NCI-H2196 treated with DMSO at 0.1 percent for 48 hours (cell line): Measurements from ENCODE around the gene RGS9.
"Not testable (repeated sequence)": the region's sequence is repeated elsewhere in the genome, so short reads cannot be mapped to it uniquely, and the experiment has no call there.

Experiments
- DNase-seq: peaks from one replicate; lab custom pipeline; 2025; ENCODE audit not compliant: unreplicated experiment; lab: John Stamatoyannopoulos, UW

RGS9 gene

DNA sequence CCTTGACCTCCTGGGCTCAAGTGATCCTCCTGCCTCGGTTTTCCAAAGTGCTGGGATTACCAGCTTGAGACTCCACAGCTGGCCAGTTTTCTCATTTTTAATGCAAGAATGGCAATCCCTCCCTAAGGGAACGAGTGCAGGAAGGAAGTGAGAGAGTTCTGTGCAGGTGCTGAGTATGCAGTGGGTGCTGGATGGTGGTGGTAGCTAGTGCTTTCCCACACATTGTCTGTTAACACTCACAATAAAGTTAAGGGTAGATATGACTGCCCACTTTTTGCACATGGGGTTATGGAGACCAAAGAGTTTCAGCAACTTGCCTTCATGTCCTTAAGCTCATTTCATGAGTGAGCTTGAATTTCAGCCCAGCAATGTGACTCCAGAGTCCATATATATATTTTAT, 18.5 kb downstream of the RGS9 start:
- DNase-seq: no peak

DNA sequence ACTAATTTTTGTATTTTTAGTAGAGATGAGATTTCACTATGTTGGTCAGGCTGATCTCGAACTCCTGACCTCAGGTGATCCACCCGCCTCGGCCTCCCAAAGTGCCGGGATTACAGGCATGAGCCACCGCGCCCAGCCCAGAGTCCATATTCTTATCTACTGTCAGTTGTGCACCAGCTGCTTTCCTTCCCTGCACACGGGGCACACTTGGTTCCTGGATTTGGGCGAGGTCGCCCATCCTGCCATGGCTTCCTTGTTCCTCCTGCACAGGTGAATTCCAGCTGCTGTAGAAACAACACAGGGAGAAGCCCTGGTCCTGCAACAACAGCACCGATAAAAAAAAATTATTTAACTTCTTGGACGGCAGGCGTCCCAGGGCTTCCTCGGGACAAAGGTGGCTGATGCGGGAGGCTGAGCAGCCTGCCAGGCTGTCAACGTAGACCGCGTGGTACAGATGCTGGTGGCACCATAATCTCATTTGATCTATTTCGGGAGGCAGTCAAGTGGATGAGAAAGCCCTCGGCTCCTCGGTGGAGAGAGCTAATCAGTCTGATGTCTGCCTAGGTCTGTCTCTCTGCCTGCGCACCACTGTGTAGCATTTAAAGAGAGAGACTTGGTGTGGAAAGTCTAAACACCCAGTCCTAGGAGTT, 19.1 kb downstream of the RGS9 start:
- DNase-seq: no peak

DNA sequence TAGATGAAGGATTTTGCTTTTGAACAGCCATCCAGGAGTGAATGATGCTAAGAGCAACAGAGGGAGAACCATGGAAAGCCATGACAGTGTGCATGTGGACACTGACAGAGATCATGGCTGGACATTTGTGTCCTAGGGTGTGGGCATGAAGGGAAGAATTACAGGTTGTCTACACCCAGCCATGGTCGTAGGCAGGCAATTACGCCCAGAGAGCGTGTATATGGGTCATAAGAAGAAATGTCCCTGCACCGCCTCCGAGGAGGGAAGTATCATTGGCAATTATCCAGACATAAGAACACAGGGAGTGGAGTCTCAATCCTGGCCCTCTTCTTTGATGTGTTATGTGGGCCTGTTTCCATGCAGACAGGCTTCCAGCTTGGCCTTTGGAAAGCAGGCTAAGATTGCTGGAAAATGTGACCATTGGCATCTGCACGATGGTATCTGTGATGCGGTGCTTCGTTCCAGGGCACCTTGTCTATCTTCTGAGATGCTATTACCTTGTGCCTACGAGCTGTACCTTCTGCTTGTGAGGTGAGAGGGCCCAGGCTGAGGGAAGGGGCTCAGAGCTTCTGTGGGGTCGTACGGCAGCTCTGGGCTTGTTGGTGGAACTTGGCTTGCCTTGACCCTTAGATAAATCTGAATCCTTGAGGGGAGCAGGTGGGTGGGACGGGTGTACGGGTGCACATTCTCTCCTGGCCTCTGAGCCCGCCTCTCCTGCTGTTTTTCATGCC, 19.8 kb downstream of the RGS9 start:
- DNase-seq: no peak

DNA sequence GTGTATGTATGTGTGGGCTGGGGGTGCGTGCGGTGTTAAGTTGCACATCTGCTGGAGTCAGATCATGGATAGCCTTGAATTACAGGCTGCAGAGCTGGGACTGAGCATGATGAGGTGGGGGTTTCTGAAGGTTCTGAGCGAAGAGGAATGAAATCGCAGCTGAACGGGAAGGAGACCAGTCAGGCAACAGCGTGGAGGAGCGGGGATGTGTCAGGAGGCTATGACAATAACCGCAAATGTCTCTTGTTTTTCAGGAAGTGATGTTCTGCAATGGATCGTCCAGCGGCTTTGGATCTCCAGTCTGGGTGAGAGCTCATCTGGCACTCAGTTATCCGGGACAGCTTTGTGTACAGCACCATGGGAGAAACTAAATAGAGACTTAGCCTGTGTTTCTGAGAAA, 20.9 kb downstream of the RGS9 start:
- DNase-seq: no peak

DNA sequence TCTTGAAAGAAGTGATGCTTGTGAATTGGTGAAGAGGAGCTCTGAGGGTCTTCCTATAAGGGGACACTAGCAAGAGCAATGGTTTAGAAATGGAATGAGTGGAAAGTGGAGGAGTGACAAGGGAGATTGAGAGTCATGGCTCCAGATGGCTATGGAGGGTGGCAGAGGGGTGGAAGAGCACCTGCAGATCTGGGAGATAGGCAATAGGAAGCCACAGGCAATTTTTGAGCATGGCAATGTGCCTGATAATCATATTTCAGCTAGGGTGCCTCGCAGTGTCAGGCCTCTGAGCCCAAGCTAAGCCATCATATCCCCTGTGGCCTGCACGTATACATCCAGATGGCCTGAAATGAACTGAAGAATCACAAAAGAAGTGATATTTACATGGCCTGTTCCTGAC, 21.5 kb downstream of the RGS9 start:
- no peak for DNase-seq

DNA sequence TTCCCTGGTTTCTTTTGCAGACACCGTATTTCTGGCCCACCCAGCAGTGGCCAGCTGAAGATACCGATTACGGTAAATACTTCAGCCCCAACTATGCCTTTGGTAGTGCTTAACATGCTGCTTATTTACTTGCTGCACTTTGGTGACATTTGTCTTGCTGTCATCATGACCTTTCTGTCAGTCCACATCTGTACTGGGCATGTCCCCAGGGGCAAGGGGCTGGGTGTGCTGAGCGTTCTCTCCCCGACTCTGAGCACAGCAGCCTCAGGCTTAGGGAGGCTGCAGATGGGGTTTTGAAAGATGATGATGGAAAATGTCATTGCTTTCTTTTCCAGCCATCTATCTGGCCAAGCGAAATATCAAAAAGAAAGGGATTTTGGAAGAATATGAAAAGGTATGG, 23.3 kb downstream of the RGS9 start:
- DNase-seq: no peak

DNA sequence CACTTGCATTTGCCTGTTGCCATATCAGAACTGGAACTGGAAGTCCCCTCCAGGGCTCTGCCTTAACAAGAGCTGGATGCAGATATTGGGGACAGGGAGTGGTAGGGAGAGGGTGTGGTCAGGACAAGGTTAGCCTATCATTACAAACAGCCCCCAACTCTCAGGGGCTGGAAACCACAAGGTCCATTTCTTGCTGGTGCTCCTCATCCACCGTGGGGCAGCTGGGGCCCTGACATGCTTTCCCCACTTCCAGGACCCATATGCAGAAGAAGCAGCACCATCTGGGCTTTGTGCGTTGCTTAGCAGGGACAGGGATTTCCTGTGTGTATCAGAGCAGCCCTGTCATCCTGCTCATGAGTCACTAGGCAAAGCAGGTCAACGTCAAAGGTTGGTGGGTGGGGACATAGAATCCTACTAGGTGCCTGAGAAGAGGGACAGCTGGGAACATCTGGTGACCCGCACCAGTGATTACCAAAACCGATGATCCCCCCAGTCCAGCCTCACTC, 26.9 kb downstream of the RGS9 start:
- DNase-seq: no peak

DNA sequence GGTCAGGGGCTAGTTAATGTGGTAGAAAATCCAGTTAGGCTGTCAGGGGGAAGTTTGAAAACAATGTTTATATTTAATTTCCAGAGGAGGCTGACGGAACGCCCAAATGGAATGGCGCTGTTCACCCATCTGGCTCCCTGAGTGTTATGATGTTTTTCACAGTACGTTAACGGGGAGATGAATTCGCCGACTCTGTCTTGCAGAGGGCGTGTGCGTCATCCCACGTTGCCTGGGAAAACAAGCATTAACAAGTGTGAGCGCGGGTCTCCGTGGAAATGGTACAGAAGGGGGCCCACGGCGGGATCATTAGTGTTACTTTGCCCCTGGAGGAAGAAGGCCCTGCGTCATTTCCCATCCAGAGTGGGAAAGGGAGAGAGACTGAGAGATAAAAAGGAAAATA, 29.6 kb downstream of the RGS9 start:
- no peak for DNase-seq

DNA sequence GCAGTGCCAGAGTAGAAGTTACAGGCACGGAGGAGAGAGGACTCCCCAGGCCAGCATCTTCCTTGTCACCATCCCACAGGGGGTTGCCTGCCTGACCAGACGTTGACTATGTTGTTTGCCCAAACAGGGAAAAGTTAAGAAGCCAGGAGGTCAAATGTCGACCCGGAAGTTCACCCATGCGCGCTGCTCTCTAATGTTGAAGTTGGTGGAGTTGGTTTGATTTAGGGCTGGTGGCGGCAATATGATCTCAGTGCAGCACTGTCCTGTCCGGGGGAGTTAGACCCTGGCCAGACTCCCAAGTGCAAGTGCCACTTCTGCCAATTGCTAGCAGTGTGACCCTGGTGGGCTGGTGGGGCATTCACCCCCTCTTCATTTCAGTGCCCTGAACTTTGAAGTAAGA, 30.4 kb downstream of the RGS9 start:
- no peak for DNase-seq

DNA sequence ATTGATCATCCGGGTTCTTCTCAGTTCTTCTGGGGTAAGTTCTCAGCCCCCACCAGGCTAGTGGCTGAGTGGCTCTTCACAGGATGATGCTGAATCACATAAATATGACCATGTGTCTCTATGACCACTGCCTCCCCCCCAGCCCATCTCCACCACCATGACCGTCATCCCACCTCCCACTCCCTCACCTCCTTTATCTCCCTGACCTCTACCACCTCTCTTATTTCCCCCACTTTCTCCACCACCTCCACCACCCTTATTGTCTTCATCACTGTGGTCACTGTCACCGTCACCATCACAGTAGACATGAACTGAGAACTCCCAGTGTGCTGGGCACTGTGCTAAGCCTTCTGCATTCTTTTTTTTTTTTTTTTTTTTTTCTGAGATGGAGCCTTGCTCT, 32.5 kb downstream of the RGS9 start:
- DNase-seq: no peak

DNA sequence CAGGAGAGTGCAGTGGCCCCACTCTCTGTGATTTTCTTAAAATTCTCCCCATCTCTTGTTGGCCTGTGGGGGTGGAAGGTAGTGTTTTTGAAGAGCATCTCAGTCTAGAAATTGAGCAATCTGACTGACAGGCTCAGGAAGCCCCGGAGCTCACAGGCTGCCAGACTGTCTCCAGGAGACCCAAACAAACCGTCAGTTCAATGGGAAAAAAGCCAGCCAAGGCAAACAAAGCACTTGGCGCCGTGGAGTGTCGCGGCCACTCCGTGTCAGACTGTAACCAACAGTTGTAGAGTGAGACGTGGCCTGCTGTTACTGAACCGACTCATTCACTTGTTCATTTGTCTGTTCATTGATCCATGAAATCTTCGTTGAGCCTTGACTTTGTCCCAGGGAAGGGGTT, 33.7 kb downstream of the RGS9 start:
- peak; percentile 63 for DNase-seq

DNA sequence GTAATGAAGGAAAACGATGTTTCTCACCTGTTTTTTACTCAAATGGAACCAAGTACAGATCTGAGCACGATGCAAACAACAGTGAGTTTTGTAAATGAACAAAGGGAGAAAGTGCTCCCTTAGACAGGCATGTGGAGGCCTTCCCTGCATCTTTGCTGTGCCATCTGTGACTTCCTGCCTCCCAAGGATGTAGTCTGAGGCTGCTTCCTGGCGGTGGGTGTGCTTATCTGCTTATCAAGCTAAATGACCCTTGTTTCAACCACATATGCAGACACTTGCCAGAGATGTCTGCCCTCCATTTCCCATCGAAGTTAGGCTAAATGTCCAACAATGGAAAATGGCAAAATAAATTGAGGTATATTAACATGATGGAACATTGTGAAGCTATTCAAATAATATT, 34.6 kb downstream of the RGS9 start:
- no peak for DNase-seq

DNA sequence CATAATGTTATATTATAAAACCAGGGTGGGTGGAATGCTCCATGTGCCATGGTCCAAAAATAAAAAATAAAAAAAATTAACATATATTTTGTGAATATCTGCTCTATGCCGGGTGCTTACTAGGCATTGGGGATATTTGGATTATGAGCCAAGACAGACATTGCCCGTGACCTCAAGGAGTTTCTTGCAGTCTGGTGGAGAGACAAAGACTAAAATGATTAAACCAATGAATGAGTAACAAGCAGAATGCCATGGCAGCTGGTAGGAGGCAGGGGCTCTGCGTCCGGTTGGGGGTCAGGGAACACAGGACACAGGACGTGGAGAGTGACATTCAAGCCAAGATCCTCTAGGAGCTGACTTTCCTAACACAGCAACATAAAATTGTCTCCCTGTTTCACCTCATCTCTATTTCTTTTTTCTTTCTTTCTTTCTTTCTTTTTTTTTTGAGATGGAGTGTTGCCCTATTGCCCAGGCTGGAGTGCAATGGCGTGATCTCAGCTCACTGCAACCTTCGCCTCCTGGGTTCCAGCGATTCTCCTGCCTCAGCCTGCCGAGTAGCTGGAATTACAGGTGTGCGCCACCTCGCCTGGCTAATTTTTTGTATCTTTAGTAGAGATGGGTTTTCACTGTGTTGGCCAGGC, 35.4 kb downstream of the RGS9 start:
- no peak for DNase-seq

DNA sequence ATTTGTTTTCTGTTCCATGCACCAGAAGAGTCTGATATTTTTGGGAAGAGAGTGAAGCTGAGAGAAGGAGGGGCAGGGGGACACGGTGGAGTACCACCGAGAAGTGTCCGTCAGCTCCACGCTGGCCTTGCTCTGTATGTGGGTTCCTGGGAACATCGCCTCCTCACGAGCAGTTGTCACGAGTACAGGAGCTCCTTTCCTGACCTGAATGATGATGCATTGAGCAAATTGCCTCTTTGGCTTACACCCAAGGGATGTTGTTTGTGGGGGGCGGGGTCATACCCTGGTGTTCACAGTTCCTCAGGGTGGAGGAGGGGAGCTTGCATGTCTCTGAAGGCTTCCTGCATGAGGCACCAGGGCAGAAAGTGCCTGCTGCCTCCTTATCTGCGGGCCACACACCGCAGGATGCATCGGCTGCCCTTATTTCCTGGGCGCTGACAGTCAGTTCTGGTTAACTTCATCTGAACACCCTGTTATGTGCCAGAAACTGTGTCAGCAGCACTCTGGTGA, 36.2 kb downstream of the RGS9 start:
- DNase-seq: no peak

DNA sequence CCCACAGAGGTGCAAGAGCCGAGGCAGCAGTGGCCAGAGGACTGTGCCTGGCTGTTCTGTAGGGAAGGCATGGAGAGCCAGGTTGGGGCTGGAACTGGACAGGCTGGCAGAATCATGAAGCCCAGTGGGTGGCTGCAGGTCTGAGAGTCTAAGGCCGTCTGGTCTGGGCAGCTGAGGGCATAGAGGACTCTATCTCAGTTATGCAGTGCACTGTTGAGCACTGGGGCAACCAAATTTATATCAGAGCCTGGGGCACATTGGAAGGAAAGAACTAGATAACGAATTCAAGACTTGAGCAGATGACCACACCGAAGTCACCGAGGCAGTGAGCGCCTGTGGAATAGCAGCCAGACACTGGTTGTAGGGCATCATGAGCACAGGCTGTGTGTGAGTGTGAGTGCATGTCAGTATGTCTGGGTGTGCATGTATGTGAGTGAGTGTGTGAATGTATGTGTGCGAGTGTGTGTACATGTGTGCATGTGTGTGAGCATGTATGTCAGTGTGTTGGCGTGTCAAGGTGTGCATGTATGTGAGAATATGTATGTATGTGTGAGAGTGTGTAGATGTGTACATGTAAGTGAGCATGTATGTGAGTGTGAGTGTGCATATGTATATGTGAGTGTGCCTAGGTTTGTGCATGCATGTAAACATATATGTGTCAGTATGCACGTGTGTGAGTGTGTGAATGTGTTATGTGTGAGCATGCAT, 37.0 kb downstream of the RGS9 start:
- no peak for DNase-seq

DNA sequence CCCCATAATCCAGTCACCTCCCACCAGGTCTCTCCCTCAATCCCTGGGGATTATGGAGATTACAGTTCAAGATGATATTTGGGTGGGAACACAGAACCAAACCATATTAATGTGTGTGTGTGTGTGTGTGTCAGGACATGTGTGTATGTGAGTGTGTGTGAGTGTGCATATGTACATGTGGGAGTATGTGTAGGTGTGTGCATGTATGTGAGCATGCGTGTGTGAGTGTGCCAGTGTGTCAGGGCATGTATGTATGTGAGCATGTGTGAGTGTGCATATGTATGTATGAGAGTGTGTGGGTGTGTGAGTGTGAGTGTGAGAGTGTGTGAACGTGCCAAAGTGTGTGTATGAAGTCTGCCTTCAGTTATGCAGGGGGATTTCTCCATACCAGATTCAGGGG, 37.8 kb downstream of the RGS9 start:
- DNase-seq: no peak

DNA sequence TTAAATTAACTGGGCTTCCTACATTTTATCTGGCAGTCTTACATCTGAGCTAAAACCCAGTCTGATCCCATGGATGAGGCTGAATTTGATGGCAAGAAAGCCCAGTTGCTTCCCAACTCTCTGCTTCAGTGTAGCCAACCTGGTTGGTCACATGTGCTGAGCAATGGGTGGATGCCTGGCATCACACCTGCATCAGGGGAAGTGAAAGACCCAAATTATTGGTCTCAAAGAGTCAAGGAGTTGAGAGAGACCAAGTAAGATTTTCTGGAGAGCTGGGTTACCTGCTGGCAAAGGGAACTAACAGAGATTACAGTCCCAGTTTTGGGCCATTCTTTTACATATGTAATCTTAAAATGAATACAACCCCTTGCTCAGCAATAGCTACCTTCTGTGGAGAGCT, 38.8 kb downstream of the RGS9 start:
- no peak for DNase-seq

DNA sequence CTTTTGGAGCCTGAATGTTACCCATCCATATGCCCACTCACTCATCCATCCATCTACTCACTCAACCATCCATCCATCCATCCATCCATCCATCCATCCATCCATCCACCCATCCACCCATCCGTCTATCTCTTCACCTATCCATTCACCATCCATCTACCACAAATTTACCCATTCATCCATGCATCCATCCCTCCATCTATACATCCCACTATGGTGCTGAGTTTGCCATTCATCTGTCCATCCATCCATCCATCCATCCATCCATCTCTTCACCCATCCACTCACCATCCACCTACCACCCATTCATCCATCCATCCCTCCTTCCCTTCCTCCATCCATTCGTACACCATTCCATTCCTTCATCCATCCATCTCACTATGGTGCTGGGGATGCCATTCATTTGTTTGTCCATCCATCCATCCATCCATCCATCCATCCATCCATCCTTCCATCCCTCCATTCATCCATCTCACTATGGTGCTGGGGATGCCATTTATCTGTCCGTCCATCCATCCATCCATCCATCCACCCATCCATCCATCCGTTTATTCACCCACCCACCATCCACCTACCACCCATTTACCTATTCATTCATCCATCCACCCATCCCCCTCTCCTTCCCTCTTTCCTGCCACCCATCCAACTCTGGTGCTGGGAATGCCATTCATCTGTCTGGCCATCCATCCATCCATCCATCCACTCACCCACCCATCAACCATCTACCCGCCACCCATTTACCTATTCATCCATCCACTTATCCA, 39.7 kb downstream of the RGS9 start:
- DNase-seq: no peak

DNA sequence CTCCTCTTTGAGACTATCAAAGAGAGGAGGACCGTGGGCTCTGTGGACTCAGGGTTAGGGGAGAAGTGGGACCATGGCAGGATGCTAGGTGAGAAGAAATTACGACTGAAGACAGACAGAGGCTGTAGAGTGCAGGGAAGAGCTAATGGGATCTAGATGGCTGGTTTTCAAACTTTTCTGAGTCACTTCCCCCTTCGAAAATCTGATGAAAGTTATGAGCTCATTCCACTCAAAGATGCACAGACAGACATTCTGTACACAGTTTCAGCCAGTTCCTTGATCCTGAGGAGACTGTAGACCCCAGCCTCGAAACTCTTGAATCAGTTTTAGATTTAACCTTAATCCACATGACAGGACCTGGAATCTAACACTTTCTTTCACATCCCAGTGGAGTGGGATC, 40.7 kb downstream of the RGS9 start:
- DNase-seq: no peak

DNA sequence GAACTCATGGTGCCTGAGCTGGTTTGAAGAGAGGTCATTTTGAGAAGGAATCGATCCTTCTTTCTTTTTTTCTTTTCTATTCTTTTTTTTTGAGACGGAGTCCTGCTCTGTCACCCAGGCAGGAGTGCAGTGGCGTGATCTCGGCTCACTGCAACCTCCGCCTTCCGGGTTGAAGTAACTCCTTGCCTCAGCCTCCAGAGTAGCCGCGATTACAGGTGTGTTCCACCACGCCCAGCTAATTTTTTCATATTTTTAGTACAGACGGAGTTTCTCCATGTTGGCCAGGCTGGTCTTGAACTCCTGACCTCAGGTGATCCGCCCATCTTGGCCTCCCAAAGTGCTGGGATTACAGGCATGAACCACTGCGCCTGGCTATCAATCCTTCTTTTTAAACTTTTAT, 43.1 kb downstream of the RGS9 start:
- not testable (repeated sequence) for DNase-seq

DNA sequence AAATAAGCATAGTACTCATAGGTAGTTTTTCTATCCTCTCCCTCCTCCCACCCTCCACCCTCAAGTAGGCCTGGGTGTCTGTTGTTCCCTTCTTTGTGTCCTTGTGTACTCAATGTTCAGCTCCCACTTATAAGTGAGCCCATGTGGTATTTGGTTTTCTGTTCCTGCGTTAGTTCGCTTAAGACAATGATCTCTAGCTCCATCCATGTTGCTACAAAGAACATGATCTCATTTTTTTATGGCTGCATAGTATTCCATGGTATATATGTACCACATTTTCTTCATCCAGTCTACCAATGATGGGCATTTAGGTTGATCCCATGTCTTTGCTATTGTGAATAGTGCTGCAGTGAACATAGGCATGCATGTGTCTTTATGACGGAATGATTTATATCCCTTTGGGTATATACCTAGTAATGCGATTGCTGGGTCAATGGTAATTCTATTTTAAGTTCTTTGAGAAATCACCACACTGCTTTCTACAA, 43.6 kb downstream of the RGS9 start:
- DNase-seq: not testable (repeated sequence)
